BLaER1 treated with 17β-estradiol and CSF1 and Interleukin-3, amounts not matched to agents 10 nM and 100 nM (cell line): ENCODE results near the gene SHC2.

Experiments used
- H3K27ac ChIP-seq, 11 experiments: shearing (Covaris generic); formaldehyde crosslinking; 2 replicates each; pipeline ENCODE4 v1.8.1; 2022
- H3K27me3 ChIP-seq, 11 experiments: shearing (Covaris generic); formaldehyde crosslinking; 2 replicates each; pipeline ENCODE4 v1.8.1; 2022
- H3K36me3 ChIP-seq, 11 experiments: shearing (Covaris generic); formaldehyde crosslinking; 2 replicates each; pipeline ENCODE4 v1.8.1; 2022
- H3K4me1 ChIP-seq, 10 experiments: shearing (Covaris generic); formaldehyde crosslinking; 2 replicates each; pipeline ENCODE4 v1.8.1; 2022
- H3K4me2 ChIP-seq, 11 experiments: shearing (Covaris generic); formaldehyde crosslinking; 2 replicates each; pipeline ENCODE4 v1.8.1; 2022
- H3K4me3 ChIP-seq, 10 experiments: shearing (Covaris generic); formaldehyde crosslinking; 2 replicates each; pipeline ENCODE4 v1.8.1; 2022
- H3K9ac ChIP-seq, 11 experiments: shearing (Covaris generic); formaldehyde crosslinking; 2 replicates each; pipeline ENCODE4 v1.8.1; 2022
- H3K9me3 ChIP-seq, 11 experiments: shearing (Covaris generic); formaldehyde crosslinking; replicated peaks in 1 of 11; 2 replicates each; pipeline ENCODE4 v1.8.1; 2022
- H4K20me1 ChIP-seq, 11 experiments: shearing (Covaris generic); formaldehyde crosslinking; 2 replicates each; pipeline ENCODE4 v1.8.1; 2022
- Cebpa-rat ChIP-seq, 11 experiments: shearing (Covaris generic); IDR thresholded peaks; 2 replicates each; pipeline ENCODE4 v1.8.1; 2022

Gene SHC2

DNA sequence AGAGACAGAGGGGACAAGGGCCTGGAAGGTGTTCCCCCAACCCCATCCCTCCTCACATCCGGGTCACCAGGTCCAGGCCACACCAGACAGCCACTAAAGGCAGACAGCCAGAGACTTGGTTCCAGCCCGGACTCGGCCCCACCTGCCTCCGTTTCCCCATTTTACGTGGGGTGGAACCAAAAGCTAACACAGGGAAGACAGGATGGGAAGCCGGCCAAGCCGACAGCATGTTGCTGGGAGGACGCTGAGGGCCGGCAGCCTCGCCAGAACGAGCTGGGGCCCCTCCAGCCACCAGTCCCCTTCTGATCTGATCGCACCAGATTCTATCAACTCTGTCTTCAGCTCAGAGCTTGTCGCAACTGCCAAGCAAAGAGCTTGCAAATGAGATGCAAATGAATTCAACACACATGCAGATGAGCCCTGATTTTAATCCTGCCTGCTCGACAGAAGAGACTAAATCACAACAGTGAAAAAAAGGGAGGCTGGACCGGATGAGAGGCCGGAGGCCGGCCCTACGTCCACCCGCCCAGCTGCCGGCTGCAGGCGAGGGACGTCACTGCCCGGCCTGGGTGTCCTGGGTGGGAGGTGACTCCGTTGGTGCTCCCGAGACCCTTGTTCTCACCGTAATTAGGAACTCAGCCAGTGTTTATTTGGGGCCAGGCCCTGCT, 17.5 kb upstream of the SHC2 start:
- H3K36me3 ChIP-seq: no peaks in the 10 kb centered on the region
- no peak overlapping the region for H3K9ac ChIP-seq
- no peak for TF ChIP-seq Cebpa-rat (IDR thresholded peaks at IDR 0.05)
- H3K27me3 ChIP-seq: no peaks in the 10 kb centered on the region
- H3K4me3 ChIP-seq: no peak overlapping the region
- no peaks in the 10 kb centered on the region for H4K20me1 ChIP-seq
- H3K4me2 ChIP-seq: no peak overlapping the region
- H3K27ac ChIP-seq: no peak overlapping the region
- H3K9me3 ChIP-seq: peaks cover 21 to 32% (median 26%) of the 10 kb centered on the region in 11 experiments
- no peaks in the 10 kb centered on the region for H3K4me1 ChIP-seq

DNA sequence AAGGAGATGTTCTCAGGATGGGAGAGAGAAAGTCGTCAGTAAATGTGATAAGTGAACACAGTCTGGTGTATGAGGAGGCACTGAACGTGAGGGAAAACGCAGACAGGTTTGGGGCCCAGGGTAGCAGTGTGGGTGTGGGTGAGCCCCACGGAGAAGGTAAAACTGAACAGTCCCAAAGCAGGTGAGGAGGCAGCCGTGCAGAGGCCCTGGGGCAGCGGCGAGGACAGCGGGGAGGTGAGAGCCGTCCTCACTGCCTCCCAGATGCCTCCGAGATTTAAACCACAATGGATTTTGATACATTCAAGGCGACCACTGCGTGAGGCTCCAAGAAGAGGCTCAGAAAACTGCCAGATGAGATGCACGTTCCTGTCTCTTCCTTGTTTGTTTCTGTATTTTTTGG, 14.5 kb upstream of the SHC2 start:
- Histone ChIP-seq H4K20me1 (no peaks in the 10 kb centered on the region; a peak in 1 of 22 replicates), H3K4me1 (0 out of 20 replicates have a peak, but pooled peaks cover 0 to 5% (median 0%) of the 10 kb centered on the region in 10 experiments), H3K27ac (no peak overlapping the region), H3K36me3 (no peaks in the 10 kb centered on the region), H3K4me3 (no peak overlapping the region), H3K9me3 (peaks cover 4 to 9% (median 6%) of the 10 kb centered on the region in 11 experiments; a peak in 19 of 22 replicates), H3K27me3 (no peaks in the 10 kb centered on the region), H3K4me2 (no peak overlapping the region), H3K9ac (no peak overlapping the region)
- TF ChIP-seq Cebpa-rat (IDR thresholded peaks at IDR 0.05): no peak

- Histone ChIP-seq H3K9ac (no peak overlapping the region), H3K36me3 (no peaks in the 10 kb centered on the region), H4K20me1 (no peaks in the 10 kb centered on the region; a peak in 1 of 22 replicates)
Measured at GRCh38 chr19:474126-475078, 13.6 kb upstream of the SHC2 start.

GRCh38 chr19:472005-472858, 11.4 kb upstream of the SHC2 start:
- TF ChIP-seq Cebpa-rat (IDR thresholded peaks at IDR 0.05): no peak
- Histone ChIP-seq H4K20me1 (no peaks in the 10 kb centered on the region; a peak in 1 of 22 replicates), H3K9me3 (no peaks in the 10 kb centered on the region), H3K9ac (no peak overlapping the region), H3K4me2 (no peak overlapping the region), H3K4me3 (no peak overlapping the region), H3K27me3 (no peaks in the 10 kb centered on the region), H3K36me3 (no peaks in the 10 kb centered on the region), H3K4me1 (peaks cover 0 to 11% (median 4%) of the 10 kb centered on the region in 10 experiments; a peak in 6 of 20 replicates), H3K27ac (no peak overlapping the region)

More at GRCh38 chr19:474126-475078, 13.6 kb upstream of the SHC2 start:
- Histone ChIP-seq H3K27me3 (no peaks in the 10 kb centered on the region), H3K4me1 (peaks cover 0 to 5% (median 0%) of the 10 kb centered on the region in 10 experiments; a peak in 3 of 20 replicates), H3K9me3 (no peaks in the 10 kb centered on the region), H3K27ac (no peak overlapping the region), H3K4me3 (no peak overlapping the region), H3K4me2 (no peak overlapping the region)
- no peak for TF ChIP-seq Cebpa-rat (IDR thresholded peaks at IDR 0.05)

- Histone ChIP-seq H3K4me2 (no peak overlapping the region), H3K9ac (no peak overlapping the region), H3K36me3 (no peaks in the 10 kb centered on the region), H3K4me3 (no peak overlapping the region), H3K27ac (no peak overlapping the region; a peak in 1 of 22 replicates), H4K20me1 (no peaks in the 10 kb centered on the region; a peak in 1 of 22 replicates), H3K9me3 (no peaks in the 10 kb centered on the region), H3K4me1 (peaks cover 0 to 11% (median 4%) of the 10 kb centered on the region in 10 experiments; a peak in 6 of 20 replicates), H3K27me3 (no peaks in the 10 kb centered on the region)
- TF ChIP-seq Cebpa-rat (IDR thresholded peaks at IDR 0.05): no peak
Measured at GRCh38 chr19:470701-471100, 9.9 kb upstream of the SHC2 start.

DNA sequence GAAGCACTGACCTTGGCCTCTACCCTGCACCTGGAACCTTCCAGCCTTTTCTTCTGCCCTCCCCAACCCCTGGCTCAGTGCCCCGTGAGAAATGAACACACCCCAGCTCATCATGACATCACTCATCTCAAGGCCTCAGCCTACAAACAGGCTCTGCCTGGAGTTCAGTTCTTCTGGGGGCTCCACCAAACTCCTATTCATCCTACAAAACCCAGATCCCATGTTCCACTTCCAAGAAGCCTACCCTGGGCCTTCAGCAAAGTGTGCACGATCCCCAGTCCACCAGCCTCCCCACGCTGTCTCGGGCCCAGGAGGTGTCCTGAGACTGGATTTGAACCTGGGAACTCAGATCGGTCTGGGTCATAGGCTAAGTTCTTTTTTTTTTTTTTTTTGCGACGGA, 9.0 kb upstream of the SHC2 start:
- no peak for TF ChIP-seq Cebpa-rat (IDR thresholded peaks at IDR 0.05)
- Histone ChIP-seq H3K9ac (no peak overlapping the region), H3K36me3 (no peaks in the 10 kb centered on the region), H3K4me3 (no peak overlapping the region), H3K4me1 (peaks cover 0 to 11% (median 4%) of the 10 kb centered on the region in 10 experiments; a peak in 6 of 20 replicates), H3K27ac (no peak overlapping the region), H3K4me2 (no peak overlapping the region), H4K20me1 (no peaks in the 10 kb centered on the region; a peak in 1 of 22 replicates), H3K27me3 (no peaks in the 10 kb centered on the region), H3K9me3 (no peaks in the 10 kb centered on the region)

- Histone ChIP-seq H3K9ac (no peak overlapping the region), H3K27ac (no peak overlapping the region), H3K36me3 (no peaks in the 10 kb centered on the region), H3K27me3 (no peaks in the 10 kb centered on the region), H3K4me3 (no peak overlapping the region), H4K20me1 (no peaks in the 10 kb centered on the region; a peak in 1 of 22 replicates), H3K9me3 (peaks cover 0 to 6% (median 5%) of the 10 kb centered on the region in 11 experiments; a peak in 10 of 22 replicates), H3K4me2 (peak overlapping the region in 3 of 11 experiments; percentile 9 to 43 (median 20); a peak in 4 of 22 replicates), H3K4me1 (peaks cover 0 to 11% (median 4%) of the 10 kb centered on the region in 10 experiments; a peak in 6 of 20 replicates)
- TF ChIP-seq Cebpa-rat (IDR thresholded peaks at IDR 0.05): no peak
Measured at GRCh38 chr19:468587-469256, 7.9 kb upstream of the SHC2 start.

DNA sequence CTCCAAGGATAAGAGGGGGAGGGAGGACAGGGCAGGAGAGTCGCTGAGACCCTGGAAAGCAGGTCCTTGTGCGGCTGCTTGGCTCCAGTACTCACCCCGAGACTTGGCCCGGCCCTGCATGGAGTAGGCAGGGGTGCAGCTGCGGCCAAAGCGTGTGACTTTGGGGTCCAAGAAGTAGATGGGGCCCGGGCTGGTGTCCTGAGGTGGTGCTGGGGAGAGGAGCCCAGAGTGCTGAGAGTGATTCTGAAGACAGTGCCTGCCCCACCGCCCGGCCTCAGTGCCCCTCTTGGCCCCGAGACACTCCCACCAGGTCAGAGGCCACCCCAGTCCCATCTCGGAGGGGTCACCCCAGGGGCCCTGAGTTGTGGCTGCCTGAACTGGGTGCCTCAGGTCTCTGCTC, 6.7 kb upstream of the SHC2 start:
- Histone ChIP-seq H3K4me2 (no peak overlapping the region), H4K20me1 (no peaks in the 10 kb centered on the region; a peak in 1 of 22 replicates), H3K27ac (no peak overlapping the region), H3K4me3 (no peak overlapping the region), H3K4me1 (peaks cover 0 to 11% (median 4%) of the 10 kb centered on the region in 10 experiments; a peak in 6 of 20 replicates), H3K9ac (no peak overlapping the region), H3K27me3 (no peaks in the 10 kb centered on the region), H3K9me3 (peaks cover 0 to 14% (median 6%) of the 10 kb centered on the region in 11 experiments; a peak in 12 of 22 replicates), H3K36me3 (no peaks in the 10 kb centered on the region)
- TF ChIP-seq Cebpa-rat (IDR thresholded peaks at IDR 0.05): no peak
